Naive thymus-derived CD4-positive, alpha-beta T cell (primary cell): ENCODE results near the gene SIX4. TPM values are rescaled to one million over a fixed set of nuclear protein-coding genes. Genes with fewer than 3 reads are reported as not detected.

ENCODE experiments used
- ATAC-seq: fragments of 150-1000 bp; cut with Tn5 transposase; 2 replicates; pipeline ENCODE4 v1.10.0; 2021; ENCODE audit warnings: mild to moderate bottlenecking, moderate library complexity
- CTCF ChIA-PET: fragments of 350-600 bp; sonication (Branson Sonifier 250); formaldehyde crosslinking; loops from one replicate; lab custom pipeline; 2021; ENCODE audit warnings: antibody characterized with exemption; lab: Charles Lee
- POLR2A ChIA-PET: fragments of 350-600 bp; sonication (Branson Sonifier 250); formaldehyde crosslinking; loops from one replicate; lab custom pipeline; 2021; ENCODE audit warnings: antibody characterized with exemption, inconsistent platforms; lab: Charles Lee
- DNase-seq, 9 donors: peaks; one replicate each; pipeline versions ENCODE4 v3.0.0 to v3.0.0-alpha.2; 2020 to 2022; ENCODE audit warnings: mixed read lengths in 1 of 9
- H3K27ac ChIP-seq: one replicate; pipeline ENCODE4 v1.7.0; 2013; ENCODE audit warnings: mild to moderate bottlenecking, low read depth, low read length, moderate library complexity
- H3K27me3 ChIP-seq, 2 donors: one replicate each; pipeline ENCODE4 v1.7.0; 2013; ENCODE audit warnings: low read length in 2 of 2, mild to moderate bottlenecking in 2 of 2, moderate library complexity in 2 of 2; ENCODE audit not compliant: control insufficient read depth in 2 of 2, insufficient read depth in 2 of 2
- H3K36me3 ChIP-seq, 3 experiments: 1 replicate in 2 of 3; 2 replicates in 1 of 3; pipeline ENCODE4 v1.7.0; 2013; ENCODE audit warnings: low read length in 3 of 3, mild to moderate bottlenecking in 3 of 3, moderate library complexity in 1 of 3; ENCODE audit not compliant: insufficient read depth in 3 of 3, control insufficient read depth in 2 of 3
- H3K4me1 ChIP-seq, 2 donors: one replicate each; pipeline ENCODE4 v1.7.0; 2013; ENCODE audit warnings: low read length in 2 of 2, mild to moderate bottlenecking in 2 of 2, moderate library complexity in 1 of 2; ENCODE audit not compliant: control insufficient read depth in 2 of 2, insufficient read depth in 2 of 2
- H3K4me3 ChIP-seq: 2 replicates; pipeline ENCODE4 v1.7.0; 2013; ENCODE audit warnings: mild to moderate bottlenecking, low read length
- H3K9me3 ChIP-seq, 3 experiments: 1 replicate in 2 of 3; 2 replicates in 1 of 3; pipeline ENCODE4 v1.7.0; 2013; ENCODE audit warnings: low read length in 3 of 3; ENCODE audit not compliant: control insufficient read depth in 2 of 3
- H3K27ac Mint-ChIP-seq, 9 donors: one replicate each; pipeline ENCODE4 v1.8.0; 2020 to 2022; ENCODE audit warnings: mixed read lengths in 9 of 9, mild to moderate bottlenecking in 8 of 9, moderate library complexity in 5 of 9, inconsistent platforms in 2 of 9
- H3K27me3 Mint-ChIP-seq, 5 donors: one replicate each; pipeline ENCODE4 v1.8.0; 2021 to 2022; ENCODE audit warnings: mixed read lengths in 5 of 5, mild to moderate bottlenecking in 1 of 5
- H3K36me3 Mint-ChIP-seq, 5 donors: one replicate each; pipeline ENCODE4 v1.8.0; 2020 to 2022; ENCODE audit warnings: mixed read lengths in 5 of 5, mild to moderate bottlenecking in 3 of 5, inconsistent platforms in 1 of 5
- H3K4me1 Mint-ChIP-seq, 7 donors: one replicate each; pipeline ENCODE4 v1.8.0; 2020 to 2022; ENCODE audit warnings: mixed read lengths in 7 of 7, mild to moderate bottlenecking in 3 of 7, inconsistent platforms in 1 of 7
- H3K4me3 Mint-ChIP-seq, 10 donors: one replicate each; pipeline ENCODE4 v1.8.0; 2020 to 2022; ENCODE audit warnings: mild to moderate bottlenecking in 10 of 10, mixed read lengths in 10 of 10, moderate library complexity in 6 of 10, inconsistent platforms in 2 of 10
- H3K9me3 Mint-ChIP-seq, 11 donors: one replicate each; pipeline ENCODE4 v1.8.0; 2020 to 2022; ENCODE audit warnings: mixed read lengths in 11 of 11, mild to moderate bottlenecking in 4 of 11, inconsistent platforms in 1 of 11, moderate library complexity in 1 of 11
- intact Hi-C, 2 donors: fragments of 100-400 bp; cut with micrococcal nuclease; formaldehyde crosslinking; loops; one replicate each; pipeline ENCODE4 v1.15.1; 2023
- polyA plus RNA-seq, 2 donors: library from polyadenylated mRNA; unstranded; fragments of 300-500 nt; fragmentation: Illumina TruSeq; gene quantifications; one replicate each; pipeline ENCODE4 v1.2.3, GENCODE V29; 2021
- total RNA-seq, 6 experiments: library from RNA in 5 of 6; stranded (reverse) in 5 of 6; gene quantifications; 1 replicate in 5 of 6; 2 replicates in 1 of 6; pipeline ENCODE4 v1.2.3 and lab custom pipeline; 2021 to 2026

The SIX4 gene
- total and polyA plus RNA-seq, 7 experiments from 2014 or later, result 0.46 TPM; not detected in 6

GRCh38 chr14:60758885-60759284 is 34.7 kb upstream of the SIX4 start:
- CTCF ChIA-PET, result no interaction called here
- no peak for ATAC-seq
- peaks cover 8 to 16% of the 10 kb centered on the region in 2 donors for H3K4me1 ChIP-seq
- no peaks in the 10 kb centered on the region for H3K9me3 ChIP-seq
- Mint-ChIP-seq H3K4me1 (peaks cover 12 to 62% (median 48%) of the 10 kb centered on the region in 7 donors), H3K9me3 (no peaks in the 10 kb centered on the region), H3K27me3 (peaks cover 0 to 7% (median 0%) of the 10 kb centered on the region in 5 donors), H3K36me3 (peaks cover 0 to 19% (median 6%) of the 10 kb centered on the region in 5 donors), H3K27ac (peak overlapping the region in 1 of 9 donors; percentile 74), H3K4me3 (peak overlapping the region in 5 of 10 donors; percentile 14 to 85 (median 57))
- POLR2A ChIA-PET, result interaction anchor here (0.7 kb wide), 1 partner anchor 9 kb away, joined by 5 read pairs; no protein-coding TSS in a partner anchor
- H3K27ac ChIP-seq, result no peak overlapping the region
- DNase-seq, result no peak
- no peaks in the 10 kb centered on the region for H3K27me3 ChIP-seq
- no peaks in the 10 kb centered on the region for H3K36me3 ChIP-seq
- intact Hi-C loops, result loop anchor here (5.0 kb wide), 2 partner anchors 37 to 88 kb away; partner anchors contain the start of gene SIX4 (in 2 of the 2)
- no peak overlapping the region for H3K4me3 ChIP-seq

DNA sequence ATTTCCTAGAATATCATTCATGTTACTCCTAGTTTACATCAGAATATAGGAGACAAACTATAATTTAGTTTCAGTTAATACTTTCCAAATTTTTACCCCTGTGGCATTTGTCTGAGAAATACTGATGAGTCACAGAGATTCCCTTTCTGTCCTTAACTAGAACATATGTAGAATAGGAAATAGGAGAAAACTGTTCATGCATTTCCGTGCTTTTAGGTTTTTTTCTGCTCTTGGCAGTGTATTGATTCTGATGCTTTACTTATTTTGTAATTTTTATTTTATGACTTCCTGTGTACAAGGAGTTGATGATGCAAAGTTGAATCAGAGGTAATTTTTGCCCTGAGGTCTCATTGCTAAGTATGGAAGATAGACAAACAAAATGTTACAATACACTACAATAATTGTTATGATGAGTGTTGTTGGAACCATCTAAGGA is 33.4 kb upstream of the SIX4 start:
- Histone ChIP-seq H3K27ac (no peak overlapping the region), H3K36me3 (no peaks in the 10 kb centered on the region), H3K27me3 (no peaks in the 10 kb centered on the region), H3K4me3 (no peak overlapping the region), H3K4me1 (peaks cover 20 to 23% of the 10 kb centered on the region in 2 donors), H3K9me3 (no peaks in the 10 kb centered on the region)
- DNase-seq (no peak), ATAC-seq (no peak)
- Mint-ChIP-seq H3K9me3 (no peaks in the 10 kb centered on the region), H3K4me1 (peaks cover 21 to 73% (median 59%) of the 10 kb centered on the region in 7 donors), H3K27ac (no peak overlapping the region), H3K4me3 (peak overlapping the region in 2 of 10 donors; percentile 16 to 85), H3K27me3 (peaks cover 0 to 7% (median 0%) of the 10 kb centered on the region in 5 donors), H3K36me3 (peaks cover 0 to 20% (median 6%) of the 10 kb centered on the region in 5 donors)
- CTCF ChIA-PET, result no interaction called here
- intact Hi-C loops, result loop anchor here (5.0 kb wide), 2 partner anchors 35 to 90 kb away; partner anchors contain the start of gene SIX4 (in 2 of the 2)
- POLR2A ChIA-PET, result no interaction called here

DNA sequence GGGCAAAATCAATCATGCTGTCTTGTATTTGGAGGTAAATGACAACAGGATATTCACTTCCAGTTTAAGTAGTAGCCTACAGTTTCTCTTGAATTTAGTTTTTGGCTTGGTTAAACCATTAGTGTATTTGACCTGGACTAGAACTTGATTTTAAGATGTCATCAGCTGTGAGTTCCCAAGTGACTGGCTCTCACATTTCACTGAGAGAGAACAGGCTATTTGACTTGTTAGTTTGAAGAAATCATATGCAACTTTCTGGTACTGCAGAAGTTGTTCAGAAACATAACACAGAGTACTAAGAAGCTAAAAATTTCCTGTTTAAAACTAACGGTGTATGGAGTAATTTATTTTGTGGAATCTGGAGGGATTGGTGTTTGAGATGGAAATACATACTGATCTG is 32.7 kb upstream of the SIX4 start:
- Mint-ChIP-seq H3K4me3 (no peak overlapping the region), H3K9me3 (no peaks in the 10 kb centered on the region), H3K27me3 (peaks cover 0 to 7% (median 0%) of the 10 kb centered on the region in 5 donors), H3K4me1 (peaks cover 21 to 78% (median 57%) of the 10 kb centered on the region in 7 donors), H3K27ac (peak overlapping the region in 1 of 9 donors; percentile 49), H3K36me3 (peaks cover 0 to 22% (median 6%) of the 10 kb centered on the region in 5 donors)
- ChIA-PET CTCF (no interaction called here), POLR2A (no interaction called here)
- H3K27me3 ChIP-seq, result no peaks in the 10 kb centered on the region
- ATAC-seq (no peak), DNase-seq (no peak)
- no peaks in the 10 kb centered on the region for H3K9me3 ChIP-seq
- no peaks in the 10 kb centered on the region for H3K36me3 ChIP-seq
- no peak overlapping the region for H3K27ac ChIP-seq
- H3K4me1 ChIP-seq, result peaks cover 20 to 23% of the 10 kb centered on the region in 2 donors
- H3K4me3 ChIP-seq, result no peak overlapping the region
- intact Hi-C loops, result loop anchor here (5.0 kb wide), 2 partner anchors 35 to 90 kb away; partner anchors contain the start of gene SIX4 (in 2 of the 2)

- DNase-seq (peak in 8 of 9 donors; percentile 54 to 86 (median 81)), ATAC-seq (peak; percentile 96)
- Histone ChIP-seq H3K9me3 (no peaks in the 10 kb centered on the region), H3K27me3 (no peaks in the 10 kb centered on the region), H3K4me3 (no peak overlapping the region), H3K4me1 (peaks cover 19 to 20% of the 10 kb centered on the region in 2 donors), H3K36me3 (no peaks in the 10 kb centered on the region), H3K27ac (no peak overlapping the region)
- peak overlapping the region in 9 of 10 donors; percentile 48 to 85 (median 61) for H3K4me3 Mint-ChIP-seq
- H3K36me3 Mint-ChIP-seq, result peaks cover 0 to 17% (median 4%) of the 10 kb centered on the region in 5 donors
- intact Hi-C loops, result loop anchor here (1.0 to 5.0 kb wide), 6 partner anchors 19 to 1566 kb away; partner anchors contain the start of genes MNAT1 (in 2 of the 2), DAAM1 (in 1 of the 2), PCNX4 (in 1 of the 2) and PPM1A (in 1 of the 2)
- ChIA-PET POLR2A (interaction anchor here (0.5 kb wide), 1 partner anchor 590 kb away, joined by 4 read pairs; no protein-coding TSS in a partner anchor), CTCF (no interaction called here)
- H3K9me3 Mint-ChIP-seq, result no peaks in the 10 kb centered on the region
- H3K27ac Mint-ChIP-seq, result peak overlapping the region; percentile 29 to 93 (median 81)
- H3K4me1 Mint-ChIP-seq, result peaks cover 21 to 64% (median 42%) of the 10 kb centered on the region in 7 donors
- peaks cover 0 to 7% (median 0%) of the 10 kb centered on the region in 5 donors for H3K27me3 Mint-ChIP-seq
These were observed 29.3 kb upstream of the SIX4 start for GRCh38 chr14:60753264-60754119.

DNA sequence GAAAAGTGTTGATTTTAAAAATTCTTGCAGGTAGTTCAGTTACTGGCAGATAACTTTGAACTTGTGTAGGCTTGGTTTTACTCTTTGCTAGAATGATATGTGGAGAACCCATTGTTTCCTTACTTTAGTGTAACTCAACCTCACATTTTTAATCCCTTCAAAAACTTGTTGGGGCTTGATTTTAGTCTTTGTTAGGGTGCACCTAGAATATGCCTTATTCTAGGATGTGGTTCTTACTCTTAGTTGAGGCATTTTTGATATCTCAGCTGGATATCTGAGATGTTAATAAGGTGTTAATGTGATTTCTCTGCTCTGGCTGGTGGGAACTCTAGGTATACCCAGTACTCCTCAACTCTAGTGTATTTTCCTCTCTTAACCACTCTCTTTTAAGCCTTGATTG is 20.4 kb upstream of the SIX4 start:
- ChIA-PET POLR2A (no interaction called here), CTCF (interaction anchor here (0.7 kb wide), 1 partner anchor 9 kb away, joined by 3 read pairs; no protein-coding TSS in a partner anchor)
- Histone ChIP-seq H3K4me1 (no peaks in the 10 kb centered on the region), H3K27ac (no peak overlapping the region), H3K4me3 (no peak overlapping the region), H3K27me3 (no peaks in the 10 kb centered on the region), H3K9me3 (no peaks in the 10 kb centered on the region), H3K36me3 (no peaks in the 10 kb centered on the region)
- no peaks in the 10 kb centered on the region for H3K27me3 Mint-ChIP-seq
- intact Hi-C loops, result no loop called here
- ATAC-seq, result no peak
- DNase-seq, result no peak
- peaks cover 0 to 28% (median 9%) of the 10 kb centered on the region in 11 donors for H3K9me3 Mint-ChIP-seq
- no peak overlapping the region for H3K27ac Mint-ChIP-seq
- H3K36me3 Mint-ChIP-seq, result peaks cover 4 to 34% (median 20%) of the 10 kb centered on the region in 5 donors
- no peak overlapping the region for H3K4me3 Mint-ChIP-seq
- H3K4me1 Mint-ChIP-seq, result peaks cover 0 to 28% (median 19%) of the 10 kb centered on the region in 7 donors

DNA sequence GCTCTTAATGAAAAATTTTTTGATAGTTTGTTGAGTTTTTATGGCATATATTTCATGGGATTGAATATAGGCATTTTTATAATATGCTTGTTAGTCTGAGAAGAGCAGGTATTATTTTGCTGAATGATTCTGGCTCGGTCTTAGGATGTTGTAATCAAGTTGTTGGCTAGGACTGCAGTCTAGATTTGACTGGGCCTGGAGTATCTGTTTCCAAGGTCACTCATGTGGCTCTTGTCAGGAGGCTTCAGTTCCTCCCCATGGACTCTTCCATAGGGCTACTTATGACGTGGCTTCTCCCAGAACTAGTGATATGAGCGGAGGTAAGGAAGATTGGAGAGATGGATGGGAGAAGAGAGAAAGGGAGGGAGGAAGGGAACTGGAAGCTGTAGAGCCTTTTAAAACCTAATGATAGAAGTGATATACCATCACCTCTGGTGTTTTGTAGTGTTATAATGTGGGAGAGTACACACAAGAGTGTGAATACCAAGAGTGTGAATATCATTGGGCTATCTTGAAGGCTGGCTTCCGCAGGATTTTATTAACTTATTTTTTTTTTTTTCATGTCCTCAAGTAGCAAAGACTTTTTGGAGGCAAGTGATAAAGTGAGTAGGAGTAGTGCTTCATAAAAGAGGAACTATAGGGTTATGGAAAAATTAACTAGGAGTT is 14.8 kb upstream of the SIX4 start:
- Histone ChIP-seq H3K36me3 (peaks cover 0 to 5% (median 0%) of the 10 kb centered on the region in 3 experiments), H3K9me3 (no peaks in the 10 kb centered on the region), H3K27ac (no peak overlapping the region), H3K27me3 (no peaks in the 10 kb centered on the region), H3K4me1 (peaks cover 0 to 10% of the 10 kb centered on the region in 2 donors), H3K4me3 (no peak overlapping the region)
- Mint-ChIP-seq H3K4me3 (no peak overlapping the region), H3K4me1 (peaks cover 21 to 51% (median 42%) of the 10 kb centered on the region in 7 donors), H3K36me3 (peaks cover 3 to 24% (median 9%) of the 10 kb centered on the region in 5 donors), H3K27me3 (peaks cover 0 to 5% (median 0%) of the 10 kb centered on the region in 5 donors), H3K9me3 (peaks cover 0 to 16% (median 8%) of the 10 kb centered on the region in 11 donors), H3K27ac (no peak overlapping the region)
- ATAC-seq (no peak), DNase-seq (no peak)
- ChIA-PET POLR2A (no interaction called here), CTCF (no interaction called here)
- intact Hi-C loops, result loop anchor here in 1 of 2 donors (10.0 kb wide), 4 partner anchors 404 to 1254 kb away; partner anchors contain the start of genes JKAMP, L3HYPDH and PPM1A
